DMS114 treated with DMSO at 0.1 percent for 48 hours (cell line): Measurements from ENCODE around the gene STK33.

Source experiments
- DNase-seq: peaks from one replicate; lab custom pipeline; 2025; ENCODE audit not compliant: unreplicated experiment; lab: John Stamatoyannopoulos, UW

Gene STK33

GRCh38 chr11:8375932-8376331 lies 218.1 kb downstream of the STK33 start:
- DNase-seq = no peak

- DNase-seq = no peak
Observed at GRCh38 chr11:8375460-8375859, 218.6 kb downstream of the STK33 start.

- no peak for DNase-seq
Observed at GRCh38 chr11:8374716-8375115, 219.3 kb downstream of the STK33 start.

- no peak for DNase-seq
Observed at GRCh38 chr11:8373519-8374432, 220.3 kb downstream of the STK33 start.

- no peak for DNase-seq
Observed at GRCh38 chr11:8372641-8373381, 221.2 kb downstream of the STK33 start.

GRCh38 chr11:8371516-8371884 lies 222.5 kb downstream of the STK33 start:
- DNase-seq = no peak

GRCh38 chr11:8370812-8371515 lies 223.1 kb downstream of the STK33 start:
- DNase-seq = no peak

- DNase-seq = no peak
Observed at GRCh38 chr11:8369592-8370205, 224.3 kb downstream of the STK33 start.

- no peak for DNase-seq
Observed at GRCh38 chr11:8368772-8369171, 225.3 kb downstream of the STK33 start.

GRCh38 chr11:8368194-8368593 lies 225.8 kb downstream of the STK33 start:
- no peak for DNase-seq

GRCh38 chr11:8366316-8366715 lies 227.7 kb downstream of the STK33 start:
- no peak for DNase-seq

- DNase-seq = no peak
Observed at GRCh38 chr11:8365216-8365941, 228.6 kb downstream of the STK33 start.

- DNase-seq = no peak
Observed at GRCh38 chr11:8363921-8364320, 230.1 kb downstream of the STK33 start.

- DNase-seq = no peak
Observed at GRCh38 chr11:8362899-8363298, 231.1 kb downstream of the STK33 start.

GRCh38 chr11:8362491-8362890 lies 231.5 kb downstream of the STK33 start:
- DNase-seq = no peak

GRCh38 chr11:8361664-8362210 lies 232.3 kb downstream of the STK33 start:
- no peak for DNase-seq

GRCh38 chr11:8361206-8361605 lies 232.8 kb downstream of the STK33 start:
- no peak for DNase-seq

- DNase-seq = no peak
Observed at GRCh38 chr11:8360086-8360828, 233.8 kb downstream of the STK33 start.

GRCh38 chr11:8359521-8359920 lies 234.5 kb downstream of the STK33 start:
- no peak for DNase-seq
